Measurements from ENCODE around the gene FNIP2. TPM values are rescaled to one million over a fixed set of nuclear protein-coding genes. Genes with fewer than 3 reads are reported as not detected.

Gene FNIP2
- total and polyA plus RNA-seq, 9 of the 15 experiments (the other 6 are each of a cell fraction or from before 2014, with no cell fraction given) = 1.7 to 15.5 (median 8.3) TPM

GRCh38 chr4:158854236-158854635 is 85.4 kb downstream of the FNIP2 start (continued):
- TF ChIP-seq MXD1 (CRISPR knock-in tag; IDR thresholded peaks at IDR 0.05; ENCODE audit: borderline replicate concordance, poor library complexity, severe bottlenecking) = no peak
- no peak for TF ChIP-seq EWSR1 (IDR thresholded peaks at IDR 0.05; ENCODE audit: borderline replicate concordance, low read depth, partially characterized antibody)

DNA sequence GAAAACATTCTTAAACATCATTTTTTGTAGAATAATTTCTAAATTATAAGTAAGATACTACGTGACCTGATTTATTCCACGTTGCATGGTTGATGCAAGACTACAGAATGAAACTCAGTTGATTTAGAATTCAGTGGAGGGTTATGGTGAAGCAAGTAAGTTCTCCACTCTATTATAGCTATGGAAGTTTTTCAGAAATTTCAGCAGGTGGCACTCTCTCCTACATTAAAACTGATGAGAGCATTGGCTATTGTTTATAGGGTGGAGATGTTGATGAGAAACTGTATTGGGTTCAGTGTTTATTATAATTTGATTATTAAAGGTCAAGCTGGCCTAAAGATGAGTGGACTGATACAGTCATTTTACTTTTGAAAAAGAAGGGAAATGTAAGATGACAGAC is 88.0 kb downstream of the FNIP2 start:
- H4K20me1 ChIP-seq (replicated peaks; ENCODE audit: control insufficient read depth, insufficient read depth, low read length) = no peaks in the 10 kb centered on the region
- H3K27ac ChIP-seq (ENCODE audit: extremely low read depth, low read depth, low read length) = no peak overlapping the region
- H3K79me2 ChIP-seq (ENCODE audit: control insufficient read depth, insufficient read depth, low read length) = no peaks in the 10 kb centered on the region
- H3K27me3 ChIP-seq (ENCODE audit: control insufficient read depth in 2 of 2, insufficient read depth in 2 of 2, low read length in 2 of 2) = no peaks in the 10 kb centered on the region
- in situ Hi-C loops (cut with MboI) = loop anchor here (10.0 kb wide), 1 partner anchor 588 kb away; no protein-coding TSS in a partner anchor
- no peak overlapping the region for H3K4me2 ChIP-seq (ENCODE audit: insufficient read depth, low read length)
- FAIRE-seq = peak; percentile 81
- ChIA-PET CTCF (ENCODE audit: low intra/inter-chr PET ratio) (interaction anchor here (1.2 to 3.6 kb wide), 5 partner anchors 159 to 589 kb away, joined by 6 to 19 read pairs (median 9); no protein-coding TSS in a partner anchor), POLR2A (interaction anchor here (0.6 to 1.1 kb wide), 3 partner anchors 180 to 438 kb away, joined by 3 to 4 read pairs (median 3); no protein-coding TSS in a partner anchor)
- peak; percentile 96 for ATAC-seq
- no peaks in the 10 kb centered on the region for H3K9me1 ChIP-seq (ENCODE audit: control insufficient read depth, insufficient read depth, low read length)
- H3K4me1 ChIP-seq (replicated peaks in 1 of 2; ENCODE audit: control insufficient read depth in 2 of 2, insufficient read depth in 2 of 2, low read length in 2 of 2) = no peaks in the 10 kb centered on the region
- H3K36me3 ChIP-seq (ENCODE audit: control insufficient read depth, insufficient read depth, low read length) = peaks cover 15% of the 10 kb centered on the region; the same call in 2 of the 3 replicates
- H3K9ac ChIP-seq (ENCODE audit: insufficient read depth in 1 of 2, low read depth in 2 of 2, low read length in 2 of 2) = no peak overlapping the region
- BruUV-seq (replicated peaks) = no TSS peak
- no peak overlapping the region for H3K4me3 ChIP-seq
- DNase-seq (ENCODE audit: extremely low read depth in 1 of 4, low spot score in 3 of 4) = peak in 2 of 4 experiments; percentile 28 to 32
- 3% methylated on average over 2 of the region's 2 CpGs for WGBS (ENCODE audit: insufficient coverage, low coverage, missing lambda C conversion rate)
- no peaks in the 10 kb centered on the region for H3K9me3 ChIP-seq (replicated peaks; ENCODE audit: control insufficient read depth, insufficient read depth, low read depth, low read length)
- H2AFZ ChIP-seq (ENCODE audit: low read depth, low read length) = no peak overlapping the region
- intact Hi-C loops (cut with micrococcal nuclease) = loop anchor here (1.0 to 5.0 kb wide), 5 partner anchors 159 to 589 kb away; no protein-coding TSS in a partner anchor
- peak; percentile 90 to 92 for TF ChIP-seq RAD21 (CRISPR knock-in tag; conservative IDR thresholded peaks at IDR 0.05 in 1 of 2, IDR thresholded peaks at IDR 0.05 in 1 of 2)
- TF ChIP-seq DEAF1 (CRISPR knock-in tag; IDR thresholded peaks at IDR 0.05) = peak; percentile 87
- no peak for TF ChIP-seq XRCC5 (IDR thresholded peaks at IDR 0.05; ENCODE audit: low read depth, low read length)
- TF ChIP-seq MED1 (CRISPR knock-in tag; IDR thresholded peaks at IDR 0.05; ENCODE audit: borderline replicate concordance) = no peak
- TF ChIP-seq, protein P1, sequence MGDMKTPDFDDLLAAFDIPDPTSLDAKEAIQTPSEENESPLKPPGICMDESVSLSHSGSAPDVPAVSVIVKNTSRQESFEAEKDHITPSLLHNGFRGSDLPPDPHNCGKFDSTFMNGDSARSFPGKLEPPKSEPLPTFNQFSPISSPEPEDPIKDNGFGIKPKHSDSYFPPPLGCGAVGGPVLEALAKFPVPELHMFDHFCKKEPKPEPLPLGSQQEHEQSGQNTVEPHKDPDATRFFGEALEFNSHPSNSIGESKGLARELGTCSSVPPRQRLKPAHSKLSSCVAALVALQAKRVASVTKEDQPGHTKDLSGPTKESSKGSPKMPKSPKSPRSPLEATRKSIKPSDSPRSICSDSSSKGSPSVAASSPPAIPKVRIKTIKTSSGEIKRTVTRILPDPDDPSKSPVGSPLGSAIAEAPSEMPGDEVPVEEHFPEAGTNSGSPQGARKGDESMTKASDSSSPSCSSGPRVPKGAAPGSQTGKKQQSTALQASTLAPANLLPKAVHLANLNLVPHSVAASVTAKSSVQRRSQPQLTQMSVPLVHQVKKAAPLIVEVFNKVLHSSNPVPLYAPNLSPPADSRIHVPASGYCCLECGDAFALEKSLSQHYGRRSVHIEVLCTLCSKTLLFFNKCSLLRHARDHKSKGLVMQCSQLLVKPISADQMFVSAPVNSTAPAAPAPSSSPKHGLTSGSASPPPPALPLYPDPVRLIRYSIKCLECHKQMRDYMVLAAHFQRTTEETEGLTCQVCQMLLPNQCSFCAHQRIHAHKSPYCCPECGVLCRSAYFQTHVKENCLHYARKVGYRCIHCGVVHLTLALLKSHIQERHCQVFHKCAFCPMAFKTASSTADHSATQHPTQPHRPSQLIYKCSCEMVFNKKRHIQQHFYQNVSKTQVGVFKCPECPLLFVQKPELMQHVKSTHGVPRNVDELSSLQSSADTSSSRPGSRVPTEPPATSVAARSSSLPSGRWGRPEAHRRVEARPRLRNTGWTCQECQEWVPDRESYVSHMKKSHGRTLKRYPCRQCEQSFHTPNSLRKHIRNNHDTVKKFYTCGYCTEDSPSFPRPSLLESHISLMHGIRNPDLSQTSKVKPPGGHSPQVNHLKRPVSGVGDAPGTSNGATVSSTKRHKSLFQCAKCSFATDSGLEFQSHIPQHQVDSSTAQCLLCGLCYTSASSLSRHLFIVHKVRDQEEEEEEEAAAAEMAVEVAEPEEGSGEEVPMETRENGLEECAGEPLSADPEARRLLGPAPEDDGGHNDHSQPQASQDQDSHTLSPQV (IDR thresholded peaks at IDR 0.05) = 0 out of 2 replicates have a peak, but pooled peaks have one; percentile 26
- TF ChIP-seq SOX6 (IDR thresholded peaks at IDR 0.05) = no peak

Measured in K562 (cell line).